SU-DHL-6 (cell line): ENCODE measurements around the gene RNF181.

Experiments used
- H2AFZ ChIP-seq: fragments of 200-600 bp; sonication (generic); 2 replicates; pipeline ENCODE4 v1.6.1; 2014; ENCODE audit warnings: low read depth, mild to moderate bottlenecking, moderate library complexity, mixed read lengths, antibody characterized with exemption, low read length; ENCODE audit not compliant: severe bottlenecking
- H3F3A ChIP-seq: fragments of 200-600 bp; shearing (Covaris generic); 2 replicates; pipeline ENCODE4 v1.6.0; 2016; ENCODE audit warnings: antibody characterized with exemption, mild to moderate bottlenecking; ENCODE audit not compliant: insufficient read depth
- H3K27ac ChIP-seq: fragments of 200-600 bp; sonication (generic); 2 replicates; pipeline ENCODE4 v1.5.1; 2016; ENCODE audit warnings: low read depth, mild to moderate bottlenecking, low read length, moderate library complexity, mixed read lengths
- H3K27me3 ChIP-seq: fragments of 200-600 bp; sonication (generic), shearing (Covaris generic); 2 replicates; pipeline ENCODE4 v1.6.0; 2014; ENCODE audit warnings: mild to moderate bottlenecking, low read length
- H3K36me3 ChIP-seq: fragments of 200-600 bp; sonication (generic); 2 replicates; pipeline ENCODE4 v1.6.1; 2014; ENCODE audit warnings: mild to moderate bottlenecking, low read length, mixed read lengths
- H3K4me2 ChIP-seq: fragments of 300-600, 200-600 bp; shearing (Covaris generic), sonication (generic); 2 replicates; pipeline ENCODE4 v1.6.0; 2014; ENCODE audit warnings: low read length, low read depth, mild to moderate bottlenecking; ENCODE audit not compliant: poor library complexity, severe bottlenecking
- H3K4me3 ChIP-seq: fragments of 200-600 bp; sonication (generic); 2 replicates; pipeline ENCODE4 v1.5.1; 2014; ENCODE audit warnings: antibody characterized with exemption, low read length, mild to moderate bottlenecking, mixed read lengths; ENCODE audit not compliant: insufficient read depth, poor library complexity, severe bottlenecking
- H3K79me2 ChIP-seq: fragments of 200-600 bp; sonication (generic); 2 replicates; pipeline ENCODE4 v1.6.1; 2014; ENCODE audit warnings: mild to moderate bottlenecking, low read length, moderate library complexity; ENCODE audit not compliant: insufficient read depth
- H3K9ac ChIP-seq: fragments of 200-600 bp; sonication (generic); 2 replicates; pipeline ENCODE4 v1.7.0; 2014; ENCODE audit warnings: mild to moderate bottlenecking, low read length
- H3K9me2 ChIP-seq: fragments of 200-600 bp; sonication (generic); replicated peaks from 2 replicates; pipeline ENCODE4 v1.6.1; 2014; ENCODE audit warnings: low read length; ENCODE audit not compliant: insufficient read depth
- H3K9me3 ChIP-seq: fragments of 200-600 bp; sonication (generic); 2 replicates; pipeline ENCODE4 v1.6.1; 2014; ENCODE audit warnings: low read length, mixed read lengths; ENCODE audit not compliant: insufficient read depth
- H4K20me1 ChIP-seq: fragments of 200-600 bp; sonication (generic); 2 replicates; pipeline ENCODE4 v1.6.1; 2014; ENCODE audit warnings: low read depth, mild to moderate bottlenecking, antibody characterized with exemption, low read length, moderate library complexity, mixed read lengths
- EZH2phosphoT487 ChIP-seq: fragments of 200-600 bp; sonication (generic), shearing (Covaris generic); conservative IDR thresholded peaks from 2 replicates; pipeline ENCODE4 v1.6.1; 2018; ENCODE audit warnings: mild to moderate bottlenecking, antibody characterized with exemption, low read length, moderate library complexity, mixed read lengths
- TF ChIP-seq, protein P1 (sequence below): fragments of 200-600 bp; sonication (generic); IDR thresholded peaks from one replicate; pipeline ENCODE4 v1.5.1; 2017; ENCODE audit warnings: antibody characterized with exemption, mild to moderate bottlenecking, low read length, moderate library complexity; ENCODE audit not compliant: insufficient read depth, poor library complexity, severe bottlenecking

RNF181 gene

DNA sequence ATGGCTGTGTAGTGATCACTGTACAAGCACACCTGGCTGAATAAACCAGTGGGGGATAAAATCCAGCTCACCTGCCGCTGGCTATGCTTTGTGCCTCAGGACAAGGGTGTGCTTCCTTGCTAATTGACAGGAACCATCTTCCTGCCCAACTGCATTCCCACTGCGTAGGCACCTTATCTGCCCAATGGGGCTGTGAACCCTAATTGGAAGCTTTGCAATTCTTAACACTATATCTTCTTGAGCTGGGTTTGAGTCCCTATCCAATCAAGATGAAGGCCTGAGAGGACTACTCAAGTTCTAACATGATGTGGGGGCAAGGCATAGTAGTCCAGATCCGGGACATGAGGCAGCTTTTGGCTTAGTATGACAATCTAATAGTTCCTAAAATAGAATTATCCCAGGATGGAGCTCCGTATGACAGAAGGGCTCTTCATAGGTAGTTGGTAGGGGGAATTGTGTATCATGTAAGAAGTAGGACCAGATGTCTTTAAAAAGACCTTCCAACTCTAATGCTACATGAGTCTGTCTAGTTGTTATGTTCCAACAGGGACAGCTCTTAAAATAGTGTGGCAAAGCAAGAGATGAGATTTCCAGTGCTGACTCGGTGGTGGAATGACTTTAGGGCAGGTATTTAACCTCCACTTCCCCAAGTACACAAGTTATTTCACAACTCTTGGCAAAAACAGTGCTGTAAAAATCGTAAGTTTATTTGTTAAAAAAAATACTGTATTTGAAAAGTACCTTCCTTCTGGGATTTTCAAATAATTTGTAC is 9.2 kb downstream of the RNF181 start:
- Histone ChIP-seq H3K4me2 (no peak overlapping the region), H3K27ac (no peak overlapping the region), H3K9me2 (no peaks in the 10 kb centered on the region), H3K36me3 (no peaks in the 10 kb centered on the region), H4K20me1 (no peaks in the 10 kb centered on the region), H3K9ac (no peak overlapping the region), H3F3A (no peaks in the 10 kb centered on the region), H2AFZ (no peak overlapping the region), H3K27me3 (no peaks in the 10 kb centered on the region), H3K4me3 (no peak overlapping the region), H3K9me3 (no peaks in the 10 kb centered on the region), H3K79me2 (no peaks in the 10 kb centered on the region)
- TF ChIP-seq, protein P1, sequence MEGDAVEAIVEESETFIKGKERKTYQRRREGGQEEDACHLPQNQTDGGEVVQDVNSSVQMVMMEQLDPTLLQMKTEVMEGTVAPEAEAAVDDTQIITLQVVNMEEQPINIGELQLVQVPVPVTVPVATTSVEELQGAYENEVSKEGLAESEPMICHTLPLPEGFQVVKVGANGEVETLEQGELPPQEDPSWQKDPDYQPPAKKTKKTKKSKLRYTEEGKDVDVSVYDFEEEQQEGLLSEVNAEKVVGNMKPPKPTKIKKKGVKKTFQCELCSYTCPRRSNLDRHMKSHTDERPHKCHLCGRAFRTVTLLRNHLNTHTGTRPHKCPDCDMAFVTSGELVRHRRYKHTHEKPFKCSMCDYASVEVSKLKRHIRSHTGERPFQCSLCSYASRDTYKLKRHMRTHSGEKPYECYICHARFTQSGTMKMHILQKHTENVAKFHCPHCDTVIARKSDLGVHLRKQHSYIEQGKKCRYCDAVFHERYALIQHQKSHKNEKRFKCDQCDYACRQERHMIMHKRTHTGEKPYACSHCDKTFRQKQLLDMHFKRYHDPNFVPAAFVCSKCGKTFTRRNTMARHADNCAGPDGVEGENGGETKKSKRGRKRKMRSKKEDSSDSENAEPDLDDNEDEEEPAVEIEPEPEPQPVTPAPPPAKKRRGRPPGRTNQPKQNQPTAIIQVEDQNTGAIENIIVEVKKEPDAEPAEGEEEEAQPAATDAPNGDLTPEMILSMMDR = no peak
- TF ChIP-seq EZH2phosphoT487 = no peak

DNA sequence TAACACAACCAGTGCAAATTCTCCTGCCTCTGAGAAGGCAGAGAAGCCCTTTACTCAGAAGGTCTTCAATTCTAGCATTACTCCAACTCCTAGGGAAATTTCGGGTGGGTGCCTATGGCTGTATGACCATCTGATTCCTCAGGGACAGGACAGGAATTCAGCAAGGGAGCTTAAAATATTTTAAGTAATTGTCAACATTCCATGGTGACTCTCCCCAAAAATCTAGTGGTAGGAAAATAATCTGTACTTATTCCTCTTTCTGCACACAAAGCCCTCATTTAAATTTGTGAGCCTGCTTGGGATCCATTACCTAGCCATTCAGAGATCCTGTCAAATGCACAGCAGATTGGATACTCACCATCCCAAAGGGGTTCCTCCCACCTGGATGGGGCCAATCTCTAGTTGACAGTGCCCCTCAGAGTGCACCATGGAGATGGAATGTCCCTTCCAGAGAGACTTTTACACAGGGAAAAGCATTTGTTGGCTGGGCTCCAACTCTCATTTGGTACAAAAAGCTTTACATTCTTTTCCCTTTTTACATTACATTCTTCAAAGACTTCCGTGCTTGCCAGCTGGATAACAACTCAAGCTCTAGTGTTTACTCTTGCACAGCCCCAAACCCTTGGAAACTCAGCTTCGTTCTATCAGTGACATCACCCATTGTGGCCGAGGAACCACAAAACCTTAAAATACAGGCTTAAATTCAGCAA is 10.0 kb downstream of the RNF181 start:
- Histone ChIP-seq H2AFZ (no peak overlapping the region), H3K36me3 (no peaks in the 10 kb centered on the region), H3K4me2 (no peak overlapping the region), H3K27me3 (no peaks in the 10 kb centered on the region), H3K4me3 (no peak overlapping the region), H3K9me2 (no peaks in the 10 kb centered on the region), H4K20me1 (no peaks in the 10 kb centered on the region), H3K27ac (no peak overlapping the region), H3K9me3 (no peaks in the 10 kb centered on the region), H3K9ac (no peak overlapping the region), H3K79me2 (no peaks in the 10 kb centered on the region; the same call in 1 of the 2 replicates), H3F3A (no peaks in the 10 kb centered on the region)
- TF ChIP-seq, protein P1 = no peak
- TF ChIP-seq EZH2phosphoT487 = no peak

DNA sequence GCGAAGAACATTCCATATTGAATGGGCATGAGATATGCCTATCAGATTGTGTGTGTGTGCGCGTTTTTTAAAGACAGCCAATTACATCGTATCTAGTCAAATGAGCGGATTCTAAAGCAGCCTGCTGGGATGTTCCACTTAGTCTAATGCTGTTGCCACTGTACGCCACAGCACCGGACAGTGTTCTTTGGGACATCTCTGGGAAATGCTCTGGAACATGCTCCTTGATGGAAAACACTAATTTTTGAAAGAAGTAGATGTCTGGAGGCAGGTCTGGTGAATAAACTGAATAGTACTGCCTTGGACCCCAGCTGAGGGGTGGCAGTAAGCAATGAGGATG is 10.5 kb downstream of the RNF181 start:
- Histone ChIP-seq H3K9ac (no peak overlapping the region), H3K36me3 (no peaks in the 10 kb centered on the region), H3K4me2 (no peak overlapping the region), H3K79me2 (peaks cover 1% of the 10 kb centered on the region), H3K9me2 (no peaks in the 10 kb centered on the region), H2AFZ (no peak overlapping the region), H3K9me3 (no peaks in the 10 kb centered on the region), H3K27ac (no peak overlapping the region), H4K20me1 (no peaks in the 10 kb centered on the region), H3K27me3 (no peaks in the 10 kb centered on the region), H3F3A (no peaks in the 10 kb centered on the region), H3K4me3 (no peak overlapping the region)
- TF ChIP-seq, protein P1 = no peak
- no peak for TF ChIP-seq EZH2phosphoT487
